GM19455 (cell line): ENCODE results near the gene NPAS3.

Experiments used
- ATAC-seq: cut with Tn5 transposase; IDR thresholded peaks from one replicate; pipeline ENCODE4 v1.9.1; 2021; ENCODE audit not compliant: unreplicated experiment

The NPAS3 gene

DNA sequence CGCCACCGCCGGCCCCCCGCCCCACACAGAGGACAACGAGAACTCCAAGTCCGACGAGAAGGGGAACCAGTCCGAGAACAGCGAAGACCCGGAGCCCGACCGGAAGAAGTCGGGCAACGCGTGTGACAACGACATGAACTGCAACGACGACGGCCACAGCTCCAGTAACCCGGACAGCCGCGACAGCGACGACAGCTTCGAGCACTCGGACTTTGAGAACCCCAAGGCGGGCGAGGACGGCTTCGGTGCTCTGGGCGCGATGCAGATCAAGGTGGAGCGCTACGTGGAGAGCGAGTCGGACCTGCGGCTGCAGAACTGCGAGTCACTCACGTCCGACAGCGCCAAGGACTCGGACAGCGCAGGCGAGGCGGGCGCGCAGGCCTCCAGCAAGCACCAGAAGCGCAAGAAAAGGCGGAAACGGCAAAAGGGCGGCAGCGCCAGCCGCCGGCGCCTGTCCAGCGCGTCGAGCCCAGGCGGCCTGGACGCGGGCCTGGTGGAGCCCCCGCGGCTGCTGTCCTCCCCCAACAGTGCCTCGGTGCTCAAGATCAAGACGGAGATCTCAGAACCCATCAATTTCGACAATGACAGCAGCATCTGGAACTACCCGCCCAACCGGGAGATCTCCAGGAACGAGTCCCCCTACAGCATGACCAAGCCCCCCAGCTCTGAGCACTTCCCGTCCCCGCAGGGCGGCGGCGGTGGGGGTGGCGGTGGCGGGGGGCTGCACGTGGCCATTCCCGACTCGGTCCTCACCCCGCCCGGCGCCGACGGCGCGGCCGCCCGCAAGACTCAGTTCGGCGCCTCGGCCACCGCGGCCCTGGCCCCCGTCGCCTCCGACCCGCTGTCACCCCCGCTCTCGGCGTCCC is 861.3 kb downstream of the NPAS3 start:
- ATAC-seq = no peak

DNA sequence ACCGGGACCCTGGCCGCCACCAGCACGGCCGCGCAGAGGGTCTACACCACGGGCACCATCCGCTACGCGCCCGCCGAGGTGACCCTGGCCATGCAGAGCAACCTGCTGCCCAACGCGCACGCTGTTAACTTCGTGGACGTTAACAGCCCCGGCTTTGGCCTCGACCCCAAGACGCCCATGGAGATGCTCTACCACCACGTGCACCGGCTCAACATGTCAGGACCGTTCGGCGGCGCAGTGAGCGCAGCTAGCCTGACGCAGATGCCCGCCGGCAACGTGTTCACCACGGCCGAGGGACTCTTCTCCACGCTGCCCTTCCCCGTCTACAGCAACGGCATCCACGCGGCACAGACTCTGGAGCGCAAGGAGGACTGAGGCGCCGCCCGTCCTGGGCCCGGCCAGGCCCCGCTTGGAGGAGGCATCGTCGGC is 862.1 kb downstream of the NPAS3 start:
- no peak for ATAC-seq

DNA sequence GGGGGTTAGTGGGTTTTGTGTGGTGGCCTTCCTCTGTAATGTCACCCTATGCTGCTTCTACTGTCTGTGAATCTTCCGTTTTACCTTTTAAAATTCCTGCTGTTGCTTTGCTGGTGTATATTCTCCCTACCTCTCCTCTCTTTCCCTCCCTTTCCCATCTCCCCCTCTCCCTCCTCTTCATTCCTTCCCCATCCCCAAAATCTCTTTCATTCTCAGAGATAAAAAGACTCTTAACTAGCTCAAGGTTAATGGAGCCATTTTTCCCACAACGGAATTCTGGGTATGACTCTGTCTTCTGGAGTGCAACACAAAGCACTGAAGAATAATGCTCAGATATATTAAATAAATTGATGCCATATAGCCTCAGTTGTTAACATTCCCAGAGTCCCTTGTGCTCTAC is 864.1 kb downstream of the NPAS3 start:
- ATAC-seq = no peak

DNA sequence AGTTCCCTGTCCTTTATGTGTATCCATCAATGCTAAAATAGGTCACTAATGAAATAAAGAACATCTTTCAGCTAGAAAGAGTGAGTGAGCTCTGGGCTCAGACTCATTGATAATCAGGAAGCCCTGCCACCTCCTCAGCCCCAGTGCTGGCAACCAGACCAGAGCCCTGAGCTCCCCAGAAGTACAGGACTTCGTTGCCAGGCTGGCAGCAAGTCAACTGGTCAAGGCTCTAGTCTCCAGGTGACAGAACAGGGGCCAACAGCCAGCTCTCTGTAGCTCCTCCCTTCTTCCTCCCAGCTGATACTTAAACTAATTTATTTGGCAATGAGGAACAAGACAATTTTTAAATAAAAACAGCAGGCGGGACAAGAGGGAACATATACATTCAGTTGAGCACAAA is 866.9 kb downstream of the NPAS3 start:
- no peak for ATAC-seq

DNA sequence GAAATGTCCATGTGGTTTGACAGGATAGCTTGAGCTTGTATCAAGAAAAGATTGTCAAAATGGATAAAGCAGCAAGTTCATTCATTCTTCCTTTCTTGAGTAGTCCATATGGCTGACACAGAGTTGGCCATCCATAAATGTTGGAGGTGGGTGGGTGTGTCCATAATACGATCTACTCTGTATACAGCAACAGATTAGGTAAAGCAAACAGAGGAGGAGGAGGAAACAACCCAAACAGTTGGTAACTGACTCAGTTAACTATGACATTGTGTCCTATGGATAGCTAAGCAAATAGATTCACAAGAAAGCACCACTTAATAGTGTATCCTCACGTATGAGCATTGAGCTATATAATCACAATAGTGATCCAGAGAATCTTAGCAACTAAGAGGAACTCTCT is 868.2 kb downstream of the NPAS3 start:
- no peak for ATAC-seq

DNA sequence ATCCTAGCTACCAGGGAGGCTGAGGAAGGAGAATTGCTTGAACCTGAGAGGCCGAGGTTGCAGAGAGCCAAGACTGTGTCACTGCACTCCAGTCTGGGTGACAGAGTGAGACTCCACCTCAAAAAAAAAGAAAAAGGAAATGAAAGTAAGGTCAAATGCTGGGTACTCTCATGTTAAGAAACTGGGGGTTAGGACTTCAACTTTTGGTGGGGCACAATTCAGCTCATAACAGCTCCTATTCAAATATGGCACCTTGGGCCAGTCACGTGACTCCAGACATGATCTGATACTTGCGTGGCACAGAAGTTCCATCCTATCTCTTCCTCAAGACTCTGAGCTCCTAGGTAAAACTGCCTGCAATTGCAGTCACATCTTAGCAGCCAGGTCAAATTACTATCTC is 869.5 kb downstream of the NPAS3 start:
- ATAC-seq = no peak

DNA sequence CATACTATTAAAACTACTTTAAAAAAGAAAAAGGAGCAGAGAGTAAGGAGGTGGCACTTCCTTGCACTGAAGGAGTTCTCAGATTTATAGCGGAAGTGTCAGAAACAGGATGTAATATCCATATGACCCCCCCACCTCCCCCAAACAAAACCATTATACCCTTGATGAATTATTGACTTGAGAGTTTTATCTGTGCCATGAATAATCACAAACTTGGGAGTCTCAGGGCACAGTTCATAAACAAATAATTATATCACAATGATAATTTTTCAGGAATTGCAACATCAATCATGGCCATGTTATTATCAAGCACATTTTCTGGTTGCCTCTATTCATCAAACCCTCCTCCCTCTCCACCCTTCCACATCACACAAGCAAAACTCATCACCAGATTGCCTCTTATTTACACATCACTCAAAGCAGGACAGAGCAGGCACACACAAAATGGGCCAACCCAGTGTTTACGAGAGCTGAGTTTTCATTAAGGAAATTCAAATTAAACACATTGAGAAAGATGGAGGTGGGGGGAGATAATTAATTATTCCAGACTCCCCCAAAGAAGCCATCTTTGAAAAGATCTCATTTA is 870.8 kb downstream of the NPAS3 start:
- ATAC-seq = no peak

DNA sequence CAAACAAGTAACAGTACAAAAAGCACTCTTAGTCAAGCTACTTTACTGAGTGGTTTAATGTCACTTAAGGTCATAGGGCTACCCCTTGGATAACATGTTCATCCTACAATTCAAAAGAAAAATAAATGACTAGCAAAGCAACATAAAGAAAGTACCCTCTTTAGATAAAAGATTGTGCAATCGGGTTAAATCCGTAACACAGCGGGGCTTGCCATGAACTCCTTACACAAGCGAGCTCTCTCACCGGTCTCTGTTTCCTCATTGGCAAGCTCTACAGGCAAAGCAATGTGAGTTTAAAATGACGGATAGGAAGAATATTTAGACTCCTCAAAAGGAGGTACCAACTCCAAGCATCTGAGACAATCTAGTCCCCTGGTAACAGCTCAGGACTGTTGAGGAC is 871.6 kb downstream of the NPAS3 start:
- ATAC-seq = no peak

DNA sequence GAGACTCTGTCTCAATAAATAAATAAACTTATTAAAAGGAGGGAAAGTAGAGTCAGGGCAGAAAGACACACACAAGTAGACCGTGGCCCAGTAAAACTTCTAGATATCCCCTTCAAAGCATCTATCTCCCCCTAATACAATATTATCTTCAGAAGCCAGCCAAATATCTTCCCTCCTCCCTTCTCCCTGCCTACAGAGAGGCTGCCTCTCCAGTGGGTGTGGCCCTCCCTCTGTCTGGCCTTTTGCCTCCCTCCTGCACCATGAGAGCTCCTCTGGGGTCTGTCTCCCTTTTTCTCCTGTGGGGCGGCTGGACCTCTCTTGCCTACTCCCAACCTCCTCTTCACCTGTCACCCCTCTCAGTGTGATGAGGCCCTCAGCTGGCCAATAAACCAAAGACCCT is 873.0 kb downstream of the NPAS3 start:
- ATAC-seq = no peak

DNA sequence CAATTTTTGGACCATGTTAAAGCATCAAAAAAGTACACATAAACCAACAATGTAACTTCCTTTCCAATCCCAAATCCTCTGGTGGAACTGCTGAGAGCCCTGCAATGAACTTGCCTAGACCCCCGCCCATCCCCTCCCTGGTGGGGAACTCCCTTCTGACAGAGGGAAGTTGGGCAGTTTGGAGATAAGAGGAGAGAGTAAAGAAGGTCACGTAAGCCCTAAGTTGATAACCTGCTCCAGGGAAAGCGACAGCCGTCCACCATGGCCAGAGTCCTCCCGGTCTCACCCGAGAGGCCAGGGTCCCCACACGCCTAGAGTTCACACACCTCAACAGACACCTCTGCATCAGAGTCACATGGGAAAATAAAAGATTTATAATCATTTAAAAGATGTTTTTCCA is 873.5 kb downstream of the NPAS3 start:
- no peak for ATAC-seq

DNA sequence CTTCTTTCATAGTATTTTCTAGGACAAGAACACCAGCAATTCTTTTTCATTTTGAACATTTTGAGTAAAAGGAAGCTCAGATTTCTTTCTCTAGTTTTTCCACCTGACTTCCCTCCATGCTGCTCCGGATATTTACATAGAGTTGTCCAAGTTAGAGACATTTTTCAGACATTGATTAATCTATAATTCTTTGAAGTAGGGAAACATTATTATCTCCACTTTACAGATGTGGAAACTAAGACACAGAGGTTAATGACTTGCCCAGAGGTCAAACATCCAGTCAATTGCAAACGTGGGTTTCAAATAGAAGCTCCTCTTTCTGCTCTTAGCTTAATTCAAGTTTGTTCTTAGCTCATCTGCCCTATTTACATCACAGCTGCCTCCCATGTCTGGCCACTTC is 873.9 kb downstream of the NPAS3 start:
- no peak for ATAC-seq

DNA sequence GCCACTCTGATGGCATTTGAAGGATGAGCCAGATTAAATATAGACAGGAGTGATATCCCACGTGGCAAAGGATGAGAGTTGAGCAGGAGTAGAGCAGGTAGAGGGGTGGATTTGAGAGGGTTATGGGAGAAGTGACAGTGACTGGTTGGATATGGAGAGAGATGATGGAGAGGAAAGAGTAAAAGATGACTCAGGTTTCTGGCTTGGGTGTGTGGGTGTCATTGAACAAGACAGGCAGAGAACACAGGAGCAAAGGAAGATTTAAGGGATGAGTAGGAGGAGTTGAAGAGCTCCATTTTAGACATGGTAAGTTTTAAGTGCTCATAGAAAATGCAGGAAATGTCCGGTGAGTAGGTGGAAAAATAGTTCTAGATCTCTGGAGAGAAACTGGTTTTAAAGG is 875.3 kb downstream of the NPAS3 start:
- ATAC-seq = no peak

DNA sequence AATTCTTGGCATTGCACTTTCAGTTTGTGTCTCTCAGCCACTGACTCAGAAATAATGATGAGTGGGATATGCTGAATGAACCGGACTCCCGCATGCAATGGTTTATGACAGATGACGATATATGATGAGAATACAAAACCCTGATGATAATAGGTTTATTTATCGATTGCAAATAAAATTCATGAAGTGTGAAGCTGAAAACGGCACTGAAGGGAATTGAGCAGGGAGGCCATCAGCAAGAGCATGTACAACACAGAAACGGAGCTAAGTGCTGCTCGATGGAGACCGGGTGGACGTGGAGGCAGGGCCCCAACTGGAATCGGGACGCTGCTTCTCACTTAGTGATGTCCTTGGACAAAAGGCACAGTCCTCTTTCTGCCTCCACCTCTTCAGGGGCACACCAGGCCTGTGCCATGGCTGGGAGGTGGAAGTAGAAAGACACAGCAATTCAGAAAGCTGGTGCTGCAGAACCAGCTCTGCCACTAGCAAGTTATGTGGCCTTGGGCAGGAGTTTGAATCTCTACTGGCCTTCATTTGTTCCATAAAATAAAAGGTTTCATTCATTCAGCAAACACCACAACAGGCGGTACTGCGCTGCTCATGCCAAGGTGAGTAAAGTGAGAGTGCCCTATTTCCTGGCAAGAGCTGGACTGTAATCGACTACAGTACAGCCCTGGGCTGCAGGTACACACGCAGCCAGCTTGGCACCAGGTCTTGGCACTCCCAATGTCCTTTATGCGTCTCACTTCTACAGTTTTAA is 895.2 kb downstream of the NPAS3 start:
- no peak for ATAC-seq

DNA sequence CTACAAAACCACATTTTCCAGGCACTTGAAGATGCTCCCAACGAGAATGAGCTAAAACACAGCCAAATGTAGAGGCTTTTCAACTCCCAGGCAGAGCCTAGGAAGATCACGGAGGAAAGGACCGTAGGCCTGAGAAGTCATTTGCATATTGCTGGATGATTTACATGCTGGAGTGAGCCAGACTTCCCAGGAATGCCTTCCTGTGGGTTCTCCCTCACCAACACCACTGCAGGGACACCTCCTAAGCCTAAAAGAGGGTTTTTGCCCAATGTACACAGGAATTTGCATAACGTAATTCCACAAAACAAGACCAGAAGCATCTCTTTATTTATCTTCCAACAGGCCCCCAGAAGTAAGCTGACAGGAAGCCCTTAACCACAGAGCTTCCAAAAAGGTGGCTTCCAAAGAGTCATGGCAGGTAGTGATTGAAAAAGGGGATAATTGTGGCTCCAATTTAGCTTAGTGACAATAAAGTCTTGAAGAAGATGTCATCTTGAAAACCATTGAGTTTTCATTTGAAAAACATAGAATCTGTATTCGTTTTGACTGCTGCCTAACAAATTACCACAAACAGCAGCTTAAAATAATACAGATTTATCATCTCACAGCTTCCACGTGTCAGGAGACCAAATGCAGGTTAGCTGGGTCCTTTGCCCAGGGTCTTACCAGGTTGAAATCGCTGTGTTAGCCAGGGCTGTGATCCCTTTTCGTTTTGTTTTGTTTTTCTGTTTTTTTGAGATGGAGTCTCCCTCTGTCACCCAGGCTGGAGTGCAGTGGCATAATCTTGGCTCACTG is 896.0 kb downstream of the NPAS3 start:
- no peak for ATAC-seq

DNA sequence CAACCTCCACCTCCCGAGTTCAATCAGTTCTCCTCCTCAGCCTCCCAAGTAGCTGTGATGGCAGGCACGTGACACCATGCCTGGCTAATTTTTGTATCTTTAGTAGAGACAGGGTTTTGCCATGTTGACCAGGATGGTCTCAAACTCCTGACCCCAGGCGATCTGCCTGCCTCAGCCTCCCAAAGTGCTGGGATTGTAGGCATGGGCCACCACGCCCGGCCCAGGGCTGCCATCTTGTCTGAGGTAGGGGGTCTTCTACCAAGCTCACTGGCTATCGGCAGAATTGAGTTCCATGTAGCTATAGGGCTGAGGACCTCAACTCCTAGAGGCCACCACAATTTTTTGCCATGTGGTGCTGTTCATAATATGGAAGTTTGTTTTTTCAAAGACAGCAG is 896.6 kb downstream of the NPAS3 start:
- no peak for ATAC-seq

DNA sequence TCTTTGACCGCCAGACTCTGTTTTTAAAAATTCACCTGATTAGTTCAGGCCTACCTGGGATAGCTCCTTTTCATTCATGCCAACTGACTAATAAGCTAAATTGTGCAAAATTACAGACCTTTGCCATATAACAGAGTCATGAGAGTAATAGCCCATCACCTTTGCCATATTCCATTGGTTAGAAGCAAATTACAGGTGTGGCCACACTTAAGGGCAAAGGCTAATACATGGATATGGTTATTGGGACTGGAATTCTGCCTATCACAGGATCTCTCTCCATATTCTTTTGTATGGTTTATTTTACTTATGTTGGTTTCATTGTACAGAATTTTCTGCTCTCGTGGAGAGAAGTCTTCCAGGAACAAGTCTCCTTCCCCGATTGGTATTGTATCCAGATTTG is 897.0 kb downstream of the NPAS3 start:
- ATAC-seq = no peak

DNA sequence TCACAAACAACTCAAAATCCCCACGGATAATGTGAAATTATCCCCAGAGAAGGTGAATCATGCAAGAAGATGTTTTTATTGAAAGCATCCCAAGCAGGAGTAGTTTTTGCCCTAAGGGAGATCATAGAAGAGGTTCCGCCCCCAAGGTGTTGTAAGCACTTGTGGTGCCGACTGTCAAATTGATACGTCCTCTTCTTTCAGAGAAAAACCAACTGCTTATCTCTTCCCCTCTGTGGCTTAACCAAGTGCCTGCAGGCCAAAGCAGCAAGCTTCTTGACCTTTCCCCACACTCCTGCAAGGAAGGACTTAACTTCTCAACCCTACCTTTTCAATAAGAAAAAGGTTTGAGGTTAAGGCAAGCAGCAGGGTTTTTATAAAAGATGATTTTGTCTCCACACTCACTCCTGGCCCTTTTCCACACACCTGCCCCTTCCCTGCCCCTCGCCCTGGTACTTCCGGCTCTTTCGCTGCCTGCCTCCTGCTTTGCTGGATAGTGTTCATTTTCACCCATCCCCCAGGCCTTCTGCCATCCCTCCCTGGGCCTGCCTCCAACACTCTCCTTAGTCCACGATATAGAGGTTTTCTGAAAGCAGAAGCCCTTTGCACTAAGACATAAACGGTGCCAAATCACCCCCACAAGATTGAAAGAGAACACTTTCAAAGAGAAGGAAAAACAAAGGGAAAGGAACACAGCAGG is 897.7 kb downstream of the NPAS3 start:
- no peak for ATAC-seq

DNA sequence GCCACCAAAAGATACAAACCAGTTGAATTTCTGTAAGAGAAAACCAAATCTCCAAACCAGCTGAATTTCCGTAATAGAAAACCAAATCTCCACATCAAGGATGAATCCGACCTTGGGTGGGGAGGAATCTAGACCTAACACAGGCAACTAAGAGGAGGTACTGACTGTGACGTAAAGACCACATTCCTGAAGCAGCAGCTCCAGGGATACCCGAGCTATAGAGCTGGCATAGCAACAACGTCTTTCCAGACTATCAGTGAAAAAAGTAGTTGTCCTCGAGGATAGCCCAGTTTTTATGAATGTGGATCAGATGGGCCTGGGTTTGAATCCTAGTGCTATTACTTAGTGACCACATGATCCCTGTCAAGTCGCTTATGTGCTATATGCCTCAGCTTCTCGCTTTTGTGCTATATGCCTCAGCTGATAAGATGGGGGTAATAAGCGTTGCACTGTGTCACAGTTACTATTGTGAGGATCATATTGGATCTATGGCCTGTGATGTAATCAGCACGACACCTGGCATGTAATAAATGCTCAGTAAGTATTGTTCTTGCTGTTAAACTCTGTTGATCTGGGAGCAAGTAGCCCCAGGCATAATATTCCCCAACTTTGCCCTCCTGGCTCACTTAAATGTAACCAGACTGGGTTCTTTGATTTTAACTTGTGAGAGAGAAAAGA is 898.4 kb downstream of the NPAS3 start:
- no peak for ATAC-seq

DNA sequence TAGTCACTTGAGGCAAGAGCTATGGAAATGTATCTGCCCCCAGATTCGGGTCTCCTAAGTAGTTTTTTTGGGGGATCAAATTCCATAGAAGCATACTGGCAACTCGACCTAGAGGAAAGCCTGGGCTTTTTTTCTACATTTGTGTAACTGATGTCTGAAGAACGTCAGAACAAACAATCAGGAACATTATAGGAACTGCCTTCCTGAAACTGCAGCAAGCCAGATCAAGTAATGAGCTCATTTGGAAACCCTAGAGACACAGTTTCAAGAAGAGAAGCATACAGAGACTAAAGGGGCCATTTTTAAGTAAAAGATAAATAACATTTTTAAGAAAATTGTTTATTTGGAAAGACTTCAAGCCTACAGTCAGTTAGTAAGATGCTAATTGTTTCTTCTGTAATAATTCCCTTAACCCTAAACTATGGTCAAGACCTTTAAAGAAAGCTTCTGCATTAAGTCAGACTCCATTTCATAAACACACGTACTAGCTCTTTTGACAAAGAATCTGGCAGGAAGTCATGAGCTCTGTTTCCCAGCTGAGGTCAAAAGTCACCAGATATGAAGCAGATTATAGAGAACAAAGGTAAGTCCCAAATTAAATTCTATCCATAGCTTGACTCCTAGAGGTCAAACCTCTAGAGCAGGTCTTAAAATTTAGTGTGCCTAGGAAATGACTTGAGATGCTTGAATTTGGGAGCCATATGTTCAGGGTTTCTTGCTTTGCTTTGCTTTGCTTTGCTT is 899.4 kb downstream of the NPAS3 start:
- no peak for ATAC-seq
